Measurements from ENCODE around the gene C1QTNF1.

DNA sequence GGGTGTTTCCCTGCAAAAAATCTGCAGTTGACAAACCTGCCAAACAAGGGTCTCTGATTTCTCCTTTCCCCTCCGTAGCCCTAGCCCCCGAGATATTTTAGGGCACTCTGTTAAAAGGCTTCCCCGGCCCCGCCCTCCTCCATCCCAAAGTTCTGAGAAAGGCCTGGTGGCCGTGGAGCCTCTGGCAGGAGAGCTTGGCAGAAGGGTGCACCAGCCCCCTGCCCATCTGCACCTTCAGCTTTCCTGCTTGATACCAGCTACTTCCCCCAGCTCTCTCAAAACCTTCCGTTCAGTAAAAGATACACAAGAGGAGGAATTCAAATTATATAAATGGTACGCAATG lies 13.7 kb upstream of the C1QTNF1 start:
- TF ChIP-seq, protein P1, sequence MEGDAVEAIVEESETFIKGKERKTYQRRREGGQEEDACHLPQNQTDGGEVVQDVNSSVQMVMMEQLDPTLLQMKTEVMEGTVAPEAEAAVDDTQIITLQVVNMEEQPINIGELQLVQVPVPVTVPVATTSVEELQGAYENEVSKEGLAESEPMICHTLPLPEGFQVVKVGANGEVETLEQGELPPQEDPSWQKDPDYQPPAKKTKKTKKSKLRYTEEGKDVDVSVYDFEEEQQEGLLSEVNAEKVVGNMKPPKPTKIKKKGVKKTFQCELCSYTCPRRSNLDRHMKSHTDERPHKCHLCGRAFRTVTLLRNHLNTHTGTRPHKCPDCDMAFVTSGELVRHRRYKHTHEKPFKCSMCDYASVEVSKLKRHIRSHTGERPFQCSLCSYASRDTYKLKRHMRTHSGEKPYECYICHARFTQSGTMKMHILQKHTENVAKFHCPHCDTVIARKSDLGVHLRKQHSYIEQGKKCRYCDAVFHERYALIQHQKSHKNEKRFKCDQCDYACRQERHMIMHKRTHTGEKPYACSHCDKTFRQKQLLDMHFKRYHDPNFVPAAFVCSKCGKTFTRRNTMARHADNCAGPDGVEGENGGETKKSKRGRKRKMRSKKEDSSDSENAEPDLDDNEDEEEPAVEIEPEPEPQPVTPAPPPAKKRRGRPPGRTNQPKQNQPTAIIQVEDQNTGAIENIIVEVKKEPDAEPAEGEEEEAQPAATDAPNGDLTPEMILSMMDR (IDR thresholded peaks at IDR 0.05) = no peak
- TF ChIP-seq SIN3A (IDR thresholded peaks at IDR 0.05; ENCODE audit: borderline replicate concordance, low read depth, low read length) = no peak
- no peak for TF ChIP-seq EP300 (IDR thresholded peaks at IDR 0.05; ENCODE audit: borderline replicate concordance in 1 of 2, low read depth in 1 of 2, low read length in 1 of 2)
- no peak for TF ChIP-seq JUND (IDR thresholded peaks at IDR 0.05)
- no peak for TF ChIP-seq RCOR1 (IDR thresholded peaks at IDR 0.05; ENCODE audit: low read length)
- no peak for TF ChIP-seq YY1 (IDR thresholded peaks at IDR 0.05; ENCODE audit: low read depth)
- no peak for TF ChIP-seq POLR2AphosphoS5 (IDR thresholded peaks at IDR 0.05; ENCODE audit: low read depth, low read length)
- TF ChIP-seq TCF12 (IDR thresholded peaks at IDR 0.05) = no peak

All from SK-N-SH (cell line).